ENCODE data around the gene ARMC9.
"Not testable (repeated sequence)": the region's sequence is repeated elsewhere in the genome, so short reads cannot be mapped to it uniquely, and the experiment has no call there.

GRCh38 chr2:231403421-231404182 is 205.2 kb downstream of the ARMC9 start:
- not testable (repeated sequence) for TF ChIP-seq POLR2A, CTCF (IDR thresholded peaks at IDR 0.05)

All from body of pancreas (tissue), 4 donors.